ENCODE data around the gene IGIP. TPM values are rescaled to one million over a fixed set of nuclear protein-coding genes. Genes with fewer than 3 reads are reported as not detected.
A peak's percentile ranks its signal among the peaks of the same experiment; 100 is the strongest.

The IGIP gene
- total RNA-seq, 1 donor from 2014 or later: 2.4 TPM

DNA sequence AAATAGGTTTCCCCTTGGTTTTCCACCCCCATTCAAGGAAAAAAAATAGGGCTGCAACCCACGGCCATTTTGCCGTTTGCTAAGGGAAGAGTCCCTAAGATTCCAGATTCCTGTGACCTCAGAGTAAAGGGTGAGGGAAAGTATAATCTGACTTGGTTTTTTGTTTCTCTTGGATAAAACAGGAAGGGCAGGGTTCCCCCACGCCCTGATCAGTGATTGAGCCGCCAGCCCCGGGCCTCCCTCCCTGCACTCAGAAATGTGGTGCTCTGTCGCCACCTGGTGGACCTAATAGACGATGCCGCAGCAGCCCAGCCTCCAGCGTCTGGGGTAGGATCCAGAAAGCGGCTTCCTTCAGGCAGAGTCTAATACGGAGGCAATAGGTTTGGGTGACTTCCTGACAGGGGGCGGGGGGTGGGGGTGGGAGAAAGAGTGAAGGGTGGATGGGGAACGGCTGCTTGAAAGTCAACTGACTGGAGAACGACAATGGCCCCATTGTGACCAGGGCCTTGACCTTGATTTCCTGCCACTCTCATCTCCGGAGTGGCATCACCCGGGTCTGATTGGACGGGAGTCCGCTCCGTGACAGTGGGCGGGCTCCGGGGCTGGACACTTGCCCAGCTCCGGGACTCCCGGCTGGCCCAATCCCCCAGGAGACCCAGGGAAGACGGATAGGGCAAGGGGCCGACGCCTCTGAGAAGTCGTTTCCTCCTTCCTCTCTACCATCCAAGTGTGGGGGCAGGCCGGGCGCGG is 31.5 kb downstream of the IGIP start:
- FAIRE-seq (no peak), DNase-seq (ENCODE audit: low read depth) (peak; percentile 31)
- no peaks in the 10 kb centered on the region for H3K9me3 Mint-ChIP-seq (ENCODE audit: unreplicated experiment)
- H3K4me3 Mint-ChIP-seq (ENCODE audit: unreplicated experiment): peak overlapping the region; percentile 70
- H4K20me1 ChIP-seq (ENCODE audit: insufficient read depth, low read length): peaks cover 3% of the 10 kb centered on the region
- H3K27ac ChIP-seq (ENCODE audit: low read depth, low read length): no peak overlapping the region
- H3K9ac ChIP-seq (ENCODE audit: low read length): peak overlapping the region; percentile 65
- H3K4me3 ChIP-seq (ENCODE audit: insufficient read depth, low read depth, low read length): peak overlapping the region; percentile 49
- no peaks in the 10 kb centered on the region for H3K36me3 ChIP-seq (ENCODE audit: insufficient read depth, low read length)
- TF ChIP-seq CTCF (IDR thresholded peaks at IDR 0.05; ENCODE audit: insufficient read depth, low read depth, low read length): peak; percentile 72
- TF ChIP-seq EZH2 (IDR thresholded peaks at IDR 0.05; ENCODE audit: insufficient read depth, low read length): no peak
- H3K4me1 Mint-ChIP-seq (ENCODE audit: low read depth, unreplicated experiment): no peaks in the 10 kb centered on the region
- H3K79me2 ChIP-seq (ENCODE audit: insufficient read depth, low read length): no peaks in the 10 kb centered on the region
- no peaks in the 10 kb centered on the region for H3K36me3 Mint-ChIP-seq (ENCODE audit: low read depth, unreplicated experiment)
- no peaks in the 10 kb centered on the region for H3K9me3 ChIP-seq (ENCODE audit: insufficient read depth, low read depth, low read length)
- peaks cover 8% of the 10 kb centered on the region for H3K4me1 ChIP-seq (ENCODE audit: insufficient read depth, low read length)
- peak overlapping the region; percentile 87 for H2AFZ ChIP-seq (ENCODE audit: low read depth, low read length)
- peak overlapping the region; percentile 81 for H3K4me2 ChIP-seq (ENCODE audit: low read length)
- peak overlapping the region; percentile 66 for H3K27ac Mint-ChIP-seq (ENCODE audit: unreplicated experiment)
- H3K27me3 Mint-ChIP-seq (ENCODE audit: low read depth, unreplicated experiment): peaks cover 25% of the 10 kb centered on the region
- peaks cover 5% of the 10 kb centered on the region for H3K27me3 ChIP-seq (ENCODE audit: insufficient read depth, low read length)

GRCh38 chr5:140159014-140159927 is 33.5 kb downstream of the IGIP start:
- H2AFZ ChIP-seq (ENCODE audit: low read depth, low read length): no peak overlapping the region
- no peak for FAIRE-seq
- peaks cover 17% of the 10 kb centered on the region for H3K27me3 Mint-ChIP-seq (ENCODE audit: low read depth, unreplicated experiment)

More at GRCh38 chr5:140159014-140159927, 33.5 kb downstream of the IGIP start:
- H3K4me2 ChIP-seq (ENCODE audit: low read length): no peak overlapping the region
- no peak overlapping the region for H3K27ac ChIP-seq (ENCODE audit: low read depth, low read length)
- H3K27me3 ChIP-seq (ENCODE audit: insufficient read depth, low read length): no peaks in the 10 kb centered on the region
- no peak overlapping the region for H3K4me3 Mint-ChIP-seq (ENCODE audit: unreplicated experiment)
- peaks cover 8% of the 10 kb centered on the region for H3K4me1 ChIP-seq (ENCODE audit: insufficient read depth, low read length)
- H4K20me1 ChIP-seq (ENCODE audit: insufficient read depth, low read length): no peaks in the 10 kb centered on the region
- no peak overlapping the region for H3K27ac Mint-ChIP-seq (ENCODE audit: unreplicated experiment)
- H3K79me2 ChIP-seq (ENCODE audit: insufficient read depth, low read length): no peaks in the 10 kb centered on the region
- no peaks in the 10 kb centered on the region for H3K9me3 ChIP-seq (ENCODE audit: insufficient read depth, low read depth, low read length)
- no peak overlapping the region for H3K9ac ChIP-seq (ENCODE audit: low read length)
- no peak for DNase-seq (ENCODE audit: low read depth)
- no peak overlapping the region for H3K4me3 ChIP-seq (ENCODE audit: insufficient read depth, low read depth, low read length)
- TF ChIP-seq CTCF (IDR thresholded peaks at IDR 0.05; ENCODE audit: insufficient read depth, low read depth, low read length) (no peak), EZH2 (IDR thresholded peaks at IDR 0.05; ENCODE audit: insufficient read depth, low read length) (no peak)
- no peaks in the 10 kb centered on the region for H3K4me1 Mint-ChIP-seq (ENCODE audit: low read depth, unreplicated experiment)
- no peaks in the 10 kb centered on the region for H3K36me3 Mint-ChIP-seq (ENCODE audit: low read depth, unreplicated experiment)
- H3K9me3 Mint-ChIP-seq (ENCODE audit: unreplicated experiment): no peaks in the 10 kb centered on the region
- H3K36me3 ChIP-seq (ENCODE audit: insufficient read depth, low read length): no peaks in the 10 kb centered on the region

Data from astrocyte (in vitro differentiated cells and primary cell).